A673 (cell line): ENCODE measurements around the gene HAL. TPM values are rescaled to one million over a fixed set of nuclear protein-coding genes. Genes with fewer than 3 reads are reported as not detected.

Source experiments
- Bru-seq: library from RNA; stranded (reverse); fragments of 400-500 nt; gene quantifications from one replicate; lab custom pipeline; 2021; lab: Mats Ljungman, UMichigan
- BruChase-seq, 2 experiments: library from RNA; stranded (reverse); fragments of 400-500 nt; gene quantifications; one replicate each; lab custom pipeline; 2021; lab: Mats Ljungman, UMichigan
- BruUV-seq: library from RNA; stranded (reverse); fragments of 400-500 nt; replicated peaks from 2 replicates; lab custom pipeline; 2021; lab: Mats Ljungman, UMichigan
- CTCF ChIA-PET: fragments of 300-600 bp; sonication (Branson Sonifier 250); formaldehyde crosslinking; loops from one replicate; lab custom pipeline; 2022; ENCODE audit warnings: antibody characterized with exemption; lab: Charles Lee
- POLR2A ChIA-PET: fragments of 300-600 bp; sonication (Branson Sonifier 250); formaldehyde crosslinking; loops from one replicate; lab custom pipeline; 2022; ENCODE audit warnings: antibody characterized with exemption; ENCODE audit not compliant: low non-redundant PET; lab: Charles Lee
- DNase-seq: peaks from one replicate; pipeline ENCODE4 v3.0.0-alpha.2; 2015; ENCODE audit warnings: low spot score
- H3K27ac ChIP-seq: fragments of 200-600 bp; sonication (generic); 2 replicates; pipeline ENCODE4 v1.5.1; 2016; ENCODE audit warnings: mixed run types, low read depth, mild to moderate bottlenecking, mixed read lengths, antibody characterized with exemption, low read length; ENCODE audit not compliant: poor library complexity, severe bottlenecking
- H3K27me3 ChIP-seq: fragments of 200-600 bp; sonication (generic); replicated peaks from 2 replicates; pipeline ENCODE4 v1.6.1; 2017; ENCODE audit warnings: mixed run types, low read depth, mild to moderate bottlenecking, mixed read lengths, antibody characterized with exemption, low read length; ENCODE audit not compliant: insufficient read depth, poor library complexity
- H3K36me3 ChIP-seq: fragments of 200-600 bp; sonication (generic); 2 replicates; pipeline ENCODE4 v1.6.1; 2016; ENCODE audit warnings: mixed run types, mild to moderate bottlenecking, mixed read lengths, antibody characterized with exemption, low read length; ENCODE audit not compliant: insufficient read depth, poor library complexity, severe bottlenecking
- H3K4me1 ChIP-seq: fragments of 200-600 bp; sonication (generic); 2 replicates; pipeline ENCODE4 v1.6.1; 2017; ENCODE audit warnings: mixed run types, mild to moderate bottlenecking, mixed read lengths, antibody characterized with exemption, low read length; ENCODE audit not compliant: insufficient read depth, poor library complexity, severe bottlenecking
- H3K4me3 ChIP-seq: fragments of 200-600 bp; sonication (generic); 2 replicates; pipeline ENCODE4 v1.5.1; 2016; ENCODE audit warnings: low read depth, mixed run types, mild to moderate bottlenecking, mixed read lengths, low read length; ENCODE audit not compliant: poor library complexity, severe bottlenecking
- H3K9me3 ChIP-seq: fragments of 200-600 bp; sonication (generic); 2 replicates; pipeline ENCODE4 v1.6.1; 2016; ENCODE audit warnings: mixed run types, low read depth, mild to moderate bottlenecking, mixed read lengths, antibody characterized with exemption, low read length; ENCODE audit not compliant: poor library complexity, severe bottlenecking
- EZH2 ChIP-seq: fragments of 200-600 bp; sonication (generic); IDR thresholded peaks from 2 replicates; pipeline ENCODE4 v1.6.1; 2017; ENCODE audit warnings: borderline replicate concordance, low read depth, mild to moderate bottlenecking, mixed read lengths, antibody characterized with exemption, low read length; ENCODE audit not compliant: poor library complexity, severe bottlenecking
- intact Hi-C: fragments of 100-400 bp; cut with micrococcal nuclease; formaldehyde crosslinking; loops from one replicate; pipeline ENCODE4 v1.10.0; 2022; ENCODE audit not compliant: unreplicated experiment
- long read RNA-seq: library from polyadenylated mRNA; stranded (forward); transcript quantifications from one replicate; pipeline ENCODE4 v2.0.0, GENCODE V29; 2022
- total RNA-seq: library from RNA; stranded (reverse); gene quantifications from 2 replicates; pipeline ENCODE4 v1.2.3, GENCODE V29; 2021
- TF ChIP-seq, protein P1 (sequence below): fragments of 300-800, 200-600 bp; sonication (generic); conservative IDR thresholded peaks from 2 replicates; pipeline ENCODE4 v1.5.1; 2017; ENCODE audit warnings: low read depth, mild to moderate bottlenecking, antibody characterized with exemption, low read length, moderate library complexity, mixed read lengths

HAL gene, protein sequence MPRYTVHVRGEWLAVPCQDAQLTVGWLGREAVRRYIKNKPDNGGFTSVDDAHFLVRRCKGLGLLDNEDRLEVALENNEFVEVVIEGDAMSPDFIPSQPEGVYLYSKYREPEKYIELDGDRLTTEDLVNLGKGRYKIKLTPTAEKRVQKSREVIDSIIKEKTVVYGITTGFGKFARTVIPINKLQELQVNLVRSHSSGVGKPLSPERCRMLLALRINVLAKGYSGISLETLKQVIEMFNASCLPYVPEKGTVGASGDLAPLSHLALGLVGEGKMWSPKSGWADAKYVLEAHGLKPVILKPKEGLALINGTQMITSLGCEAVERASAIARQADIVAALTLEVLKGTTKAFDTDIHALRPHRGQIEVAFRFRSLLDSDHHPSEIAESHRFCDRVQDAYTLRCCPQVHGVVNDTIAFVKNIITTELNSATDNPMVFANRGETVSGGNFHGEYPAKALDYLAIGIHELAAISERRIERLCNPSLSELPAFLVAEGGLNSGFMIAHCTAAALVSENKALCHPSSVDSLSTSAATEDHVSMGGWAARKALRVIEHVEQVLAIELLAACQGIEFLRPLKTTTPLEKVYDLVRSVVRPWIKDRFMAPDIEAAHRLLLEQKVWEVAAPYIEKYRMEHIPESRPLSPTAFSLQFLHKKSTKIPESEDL
- total RNA-seq (0.39 and 1.6 TPM in 2 replicates), Bru-seq, nascent RNA (percentile 42 among the genes with signal in this experiment), BruChase-seq, experiment 1, labeled RNA remaining after a 2-hour chase (percentile 40 among the genes with signal in this experiment), BruChase-seq, experiment 2, labeled RNA remaining after a 6-hour chase (percentile 33 among the genes with signal in this experiment)
- long read RNA-seq, result 0 reads

DNA sequence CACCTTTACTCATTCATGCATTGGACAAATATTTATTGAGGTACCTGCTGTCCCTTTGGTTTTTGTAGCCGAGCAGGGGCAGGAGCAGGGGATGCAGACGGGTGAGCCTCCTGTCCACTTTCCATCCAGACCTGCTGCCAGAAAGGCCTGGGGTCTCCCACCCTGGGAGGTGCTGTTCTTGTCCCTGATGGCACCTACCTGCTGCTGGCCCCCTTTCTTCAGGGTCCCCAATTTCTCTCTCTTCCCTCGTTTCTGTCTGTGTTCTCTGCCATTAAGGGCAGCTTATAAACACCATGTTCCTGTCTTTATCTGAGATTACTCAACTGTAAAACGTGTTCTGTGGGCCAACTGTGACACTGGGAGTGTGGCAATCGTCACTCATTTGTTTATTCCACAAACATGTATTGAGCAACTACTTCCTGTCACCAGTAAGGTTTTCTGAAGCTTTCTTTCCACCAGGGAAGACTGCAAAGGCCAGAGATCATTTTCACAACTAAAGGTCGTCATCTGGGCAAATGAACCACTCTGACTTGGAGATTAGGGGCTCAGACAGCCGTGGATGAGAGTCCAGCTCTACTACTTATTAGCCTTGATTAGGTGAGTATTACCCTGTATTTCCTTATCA, at the start of gene HAL:
Gene HAL, minus strand, starts transcription at position 311 of the 625 bp plus-strand sequence. CDS start 434 bp downstream, outside the sequence.
- H3K4me3 ChIP-seq, result no peak within 1 kb of the TSS
- peak; percentile 26 for DNase-seq
- POLR2A ChIA-PET, result interaction anchor here (0.6 kb wide), 1 partner anchor 203 kb away, joined by 4 read pairs; no protein-coding TSS in a partner anchor
- no peaks in the 10 kb centered on the region for H3K4me1 ChIP-seq
- H3K36me3 ChIP-seq, result no peaks in the 10 kb centered on the region
- BruUV-seq, result no TSS peak
- CTCF ChIA-PET, result interaction anchor here (0.6 kb wide), 1 partner anchor 78 kb away, joined by 3 read pairs; no protein-coding TSS in a partner anchor
- no peaks in the 10 kb centered on the region for H3K27me3 ChIP-seq
- no peak within 1 kb of the TSS for H3K27ac ChIP-seq
- H3K9me3 ChIP-seq, result no peaks in the 10 kb centered on the region
- intact Hi-C loops, result no loop called here
- TF ChIP-seq, protein P1, sequence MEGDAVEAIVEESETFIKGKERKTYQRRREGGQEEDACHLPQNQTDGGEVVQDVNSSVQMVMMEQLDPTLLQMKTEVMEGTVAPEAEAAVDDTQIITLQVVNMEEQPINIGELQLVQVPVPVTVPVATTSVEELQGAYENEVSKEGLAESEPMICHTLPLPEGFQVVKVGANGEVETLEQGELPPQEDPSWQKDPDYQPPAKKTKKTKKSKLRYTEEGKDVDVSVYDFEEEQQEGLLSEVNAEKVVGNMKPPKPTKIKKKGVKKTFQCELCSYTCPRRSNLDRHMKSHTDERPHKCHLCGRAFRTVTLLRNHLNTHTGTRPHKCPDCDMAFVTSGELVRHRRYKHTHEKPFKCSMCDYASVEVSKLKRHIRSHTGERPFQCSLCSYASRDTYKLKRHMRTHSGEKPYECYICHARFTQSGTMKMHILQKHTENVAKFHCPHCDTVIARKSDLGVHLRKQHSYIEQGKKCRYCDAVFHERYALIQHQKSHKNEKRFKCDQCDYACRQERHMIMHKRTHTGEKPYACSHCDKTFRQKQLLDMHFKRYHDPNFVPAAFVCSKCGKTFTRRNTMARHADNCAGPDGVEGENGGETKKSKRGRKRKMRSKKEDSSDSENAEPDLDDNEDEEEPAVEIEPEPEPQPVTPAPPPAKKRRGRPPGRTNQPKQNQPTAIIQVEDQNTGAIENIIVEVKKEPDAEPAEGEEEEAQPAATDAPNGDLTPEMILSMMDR, result no peak
- TF ChIP-seq EZH2, result no peak

DNA sequence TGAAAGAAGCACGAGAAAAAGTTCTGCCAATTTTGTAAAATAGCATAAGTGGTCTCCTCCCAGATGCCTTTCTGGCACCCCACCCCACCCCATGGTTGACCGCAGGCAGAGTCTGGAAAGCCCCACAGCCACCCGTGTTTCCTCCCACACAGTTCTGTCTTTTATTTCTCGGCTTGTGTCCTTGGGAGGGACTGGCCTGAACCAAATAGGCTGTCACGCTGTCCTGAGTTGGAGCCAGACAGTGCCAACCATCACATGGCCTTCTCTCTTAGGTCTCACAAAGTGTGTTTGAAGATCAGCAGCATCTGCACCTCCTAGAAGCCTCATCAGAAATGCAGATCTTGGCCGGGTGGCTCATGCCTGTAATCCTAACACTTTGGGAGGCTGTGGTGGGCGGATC, 49.4 kb upstream of the HAL start:
- Histone ChIP-seq H3K36me3 (no peaks in the 10 kb centered on the region), H3K9me3 (no peaks in the 10 kb centered on the region), H3K27ac (no peak overlapping the region), H3K27me3 (no peaks in the 10 kb centered on the region), H3K4me3 (no peak overlapping the region), H3K4me1 (no peaks in the 10 kb centered on the region)
- BruUV-seq, result no TSS peak
- POLR2A ChIA-PET, result no interaction called here
- TF ChIP-seq, protein P1, result no peak
- TF ChIP-seq EZH2, result no peak
- no peak for DNase-seq
- intact Hi-C loops, result no loop called here
- CTCF ChIA-PET, result no interaction called here

DNA sequence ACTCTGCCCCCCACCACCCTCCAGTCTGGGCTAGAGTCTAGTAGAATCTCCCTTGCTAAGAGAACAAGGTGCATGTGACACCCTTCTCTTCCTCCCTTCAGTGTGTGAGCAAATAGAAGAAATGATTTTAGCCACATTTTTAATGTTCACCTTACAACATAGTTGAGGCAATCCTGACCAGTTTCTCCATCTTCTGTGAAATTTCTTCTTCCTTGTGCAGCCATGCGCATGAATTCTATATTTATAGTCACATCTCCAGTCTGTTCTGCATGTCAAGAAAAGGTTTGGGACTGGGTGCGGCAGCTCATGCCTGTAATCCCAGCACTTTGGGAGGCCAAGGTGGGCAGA, 48.8 kb upstream of the HAL start:
- H3K4me3 ChIP-seq, result no peak overlapping the region
- BruUV-seq, result no TSS peak
- TF ChIP-seq, protein P1, result no peak
- TF ChIP-seq EZH2, result no peak
- no peak for DNase-seq
- H3K4me1 ChIP-seq, result no peaks in the 10 kb centered on the region
- no peaks in the 10 kb centered on the region for H3K27me3 ChIP-seq
- H3K9me3 ChIP-seq, result no peaks in the 10 kb centered on the region
- H3K36me3 ChIP-seq, result no peaks in the 10 kb centered on the region
- ChIA-PET CTCF (no interaction called here), POLR2A (no interaction called here)
- intact Hi-C loops, result no loop called here
- no peak overlapping the region for H3K27ac ChIP-seq
